Adrenal gland (tissue), 12 donors: ENCODE results near the gene DRD5. TPM values are rescaled to one million over a fixed set of nuclear protein-coding genes. Genes with fewer than 3 reads are reported as not detected.

Source experiments
- DNase-seq, 7 donors: peaks; one replicate each; pipeline ENCODE4 v3.0.0-alpha.2; 2019 to 2020
- H3K27ac ChIP-seq, 5 donors: fragments of 200-600 bp; sonication (generic) in 4 of 5; 1 replicate in 3 of 5; 2 replicates in 2 of 5; pipeline versions ENCODE4 v1.5.1 to v1.8.0; 2016 to 2020; ENCODE audit warnings: mild to moderate bottlenecking in 1 of 5
- H3K27me3 ChIP-seq: fragments of 200-600 bp; 2 replicates; pipeline ENCODE4 v1.8.0; 2021
- H3K36me3 ChIP-seq, 2 donors: fragments of 200-600 bp; replicated peaks in 1 of 2; 1 replicate in 1 of 2; 2 replicates in 1 of 2; pipeline versions ENCODE4 v1.5.1 to v1.8.0; 2018 to 2022
- H3K4me1 ChIP-seq, 2 donors: fragments of 200-600 bp; replicated peaks in 1 of 2; 1 replicate in 1 of 2; 2 replicates in 1 of 2; pipeline versions ENCODE4 v1.5.1 to v1.8.0; 2018 to 2021
- H3K4me3 ChIP-seq, 4 donors: fragments of 200-600 bp; sonication (generic) in 3 of 4; one replicate each; pipeline ENCODE4 v1.5.1; 2016 to 2018
- H3K9me3 ChIP-seq, 3 donors: fragments of 200-600 bp; sonication (generic) in 1 of 3; replicated peaks in 1 of 3; 1 replicate in 2 of 3; 2 replicates in 1 of 3; pipeline versions ENCODE4 v1.5.1 to v1.8.0; 2016 to 2021
- CTCF ChIP-seq, 6 experiments: fragments of 450-650 bp in 4 of 6; fragments of 200-600 bp in 2 of 6; sonication (generic) in 1 of 6; IDR thresholded peaks; 1 replicate in 5 of 6; 2 replicates in 1 of 6; pipeline versions ENCODE4 v1.5.1 to v1.8.0; 2016 to 2021; ENCODE audit warnings: antibody characterized with exemption in 6 of 6, mild to moderate bottlenecking in 2 of 6, moderate library complexity in 1 of 6
- POLR2A ChIP-seq, 2 donors: fragments of 450-650 bp; IDR thresholded peaks; one replicate each; pipeline ENCODE4 v1.6.1; 2017; ENCODE audit warnings: antibody characterized with exemption in 2 of 2, mild to moderate bottlenecking in 2 of 2, moderate library complexity in 1 of 2
- WGBS, 4 donors: extraction: QIAGEN DNeasy Blood & Tissue Kit in 2 of 4; methylation state at CpG; one replicate each; pipeline versions ENCODE4 v1.1.5 to v1.1.7; 2013 to 2017; 5-methylcytosine and 5-hydroxymethylcytosine counted together
- intact Hi-C, 2 donors: fragments of 100-400 bp; cut with DNase I; formaldehyde crosslinking; loops; one replicate each; pipeline versions ENCODE4 v1.14.1 to v1.15.0; 2022 to 2023
- polyA plus RNA-seq, 3 donors: library from polyadenylated mRNA; stranded (reverse); fragments of 200-250 nt in 2 of 3; fragments of 350-450 nt in 1 of 3; fragmentation: Illumina TruSeq in 1 of 3; extraction: RNeasy Lipid Tissue Mini Kit (QIAGEN cat#74804) in 1 of 3; gene quantifications; one replicate each; pipeline ENCODE4 v1.2.3, GENCODE V29; 2013 to 2014
- total RNA-seq, 9 donors: library from RNA; depleted of rRNA in 4 of 9; stranded (reverse); fragments of >200 nt in 4 of 9; fragments of 120-200 nt in 1 of 9; fragmentation: NEBNext Ultra II Directional in 1 of 9; extraction: Animal tissue kit (Norgen Biotek cat#: 25700) in 1 of 9; gene quantifications; one replicate each; pipeline versions ENCODE4 v1.1.0 to v1.2.4, GENCODE V29; 2013 to 2023
- donor health status: healthy with polysubstance abuse.
- donor health status: Bipolar disorder and iron deficiency.
- donor health status: DM: yes; HTN: yes; CAD: no.
- donor health status: DM: no; HTN: no; CAD: no.
- donor health status: DM: no; HTN: no; CAD: no.
- donor health status: DM: yes; HTN: yes; CAD: no.

The DRD5 gene
- total and polyA plus RNA-seq, 12 donors: 0.11 TPM; not detected in 11

- WGBS, 4 donors: 96 to 100% (median 97%) methylated on average over 2 to 5 of the region's 5 CpGs
- Histone ChIP-seq H3K36me3 (no peaks in the 10 kb centered on the region), H3K9me3 (no peaks in the 10 kb centered on the region), H3K27me3 (no peaks in the 10 kb centered on the region), H3K4me3 (no peak overlapping the region), H3K4me1 (no peaks in the 10 kb centered on the region), H3K27ac (no peak overlapping the region)
- intact Hi-C loops: no loop called here
- DNase-seq: no peak
- TF ChIP-seq CTCF (IDR thresholded peaks at IDR 0.05) (no peak), POLR2A (IDR thresholded peaks at IDR 0.05) (no peak)
Measured at GRCh38 chr4:9804918-9805317, 23.5 kb downstream of the DRD5 start.

GRCh38 chr4:9808077-9808476, 26.6 kb downstream of the DRD5 start:
- WGBS, 4 donors: 80 to 88% (median 84%) methylated on average over 5 of the region's 5 CpGs

GRCh38 chr4:9811806-9812205, 30.4 kb downstream of the DRD5 start:
- H3K9me3 ChIP-seq: no peaks in the 10 kb centered on the region
- 87 to 93% (median 89%) methylated on average over 3 of the region's 3 CpGs for WGBS, 4 donors
- H3K4me1 ChIP-seq: no peaks in the 10 kb centered on the region
- no peaks in the 10 kb centered on the region for H3K27me3 ChIP-seq
- H3K36me3 ChIP-seq: no peaks in the 10 kb centered on the region
- no peak overlapping the region for H3K27ac ChIP-seq
- no peak for DNase-seq
- TF ChIP-seq CTCF (IDR thresholded peaks at IDR 0.05): no peak
- TF ChIP-seq POLR2A (IDR thresholded peaks at IDR 0.05): no peak
- intact Hi-C loops: no loop called here
- H3K4me3 ChIP-seq: no peak overlapping the region

More at GRCh38 chr4:9808077-9808476, 26.6 kb downstream of the DRD5 start:
- intact Hi-C loops: no loop called here
- DNase-seq: no peak
- Histone ChIP-seq H3K27me3 (no peaks in the 10 kb centered on the region), H3K9me3 (no peaks in the 10 kb centered on the region), H3K4me1 (no peaks in the 10 kb centered on the region), H3K36me3 (no peaks in the 10 kb centered on the region), H3K27ac (no peak overlapping the region), H3K4me3 (no peak overlapping the region)
- TF ChIP-seq POLR2A (IDR thresholded peaks at IDR 0.05): no peak
- TF ChIP-seq CTCF (IDR thresholded peaks at IDR 0.05): no peak

- Histone ChIP-seq H3K4me3 (no peak overlapping the region), H3K36me3 (no peaks in the 10 kb centered on the region), H3K27ac (no peak overlapping the region), H3K9me3 (no peaks in the 10 kb centered on the region), H3K27me3 (no peaks in the 10 kb centered on the region), H3K4me1 (no peaks in the 10 kb centered on the region)
- TF ChIP-seq POLR2A (IDR thresholded peaks at IDR 0.05): no peak
- TF ChIP-seq CTCF (IDR thresholded peaks at IDR 0.05): no peak
- no peak for DNase-seq
- intact Hi-C loops: no loop called here
- WGBS, 4 donors: 54 to 63% (median 60%) methylated on average over 4 of the region's 4 CpGs
Measured at GRCh38 chr4:9812501-9813340, 31.3 kb downstream of the DRD5 start.
